ENCODE results near the gene ADGRB3.

- TF ChIP-seq EZH2phosphoT487 (IDR thresholded peaks at IDR 0.05; ENCODE audit: insufficient read depth, low read depth) (no peak), EZH2 (IDR thresholded peaks at IDR 0.05; ENCODE audit: insufficient read depth, poor library complexity, severe bottlenecking) (no peak)
Observed at GRCh38 chr6:69423785-69424184, 788.7 kb downstream of the ADGRB3 start.
